Stimulated activated effector memory CD8-positive, alpha-beta T cell treated with anti-CD3 and anti-CD28 coated beads, Interleukin-12 subunit alpha, Interleukin-12 subunit beta, amount 100 ng/mL, for 72 hours (primary cell): ENCODE measurements around the gene SPACA4.
"Not testable (repeated sequence)": the region's sequence is repeated elsewhere in the genome, so short reads cannot be mapped to it uniquely, and the experiment has no call there.

Source experiments
- ATAC-seq: fragments of 150-1000 bp; cut with Tn5 transposase; 2 replicates; pipeline ENCODE4 v1.10.0; 2021
- DNase-seq, 2 donors: peaks; one replicate each; pipeline ENCODE4 v3.0.0; 2021 to 2022; ENCODE audit warnings: low spot score in 2 of 2
- H3K27ac Mint-ChIP-seq: one replicate; pipeline ENCODE4 v1.8.0; 2022; ENCODE audit warnings: mild to moderate bottlenecking, mixed read lengths
- H3K36me3 Mint-ChIP-seq: one replicate; pipeline ENCODE4 v1.8.0; 2022; ENCODE audit warnings: mild to moderate bottlenecking, mixed read lengths
- H3K4me1 Mint-ChIP-seq: one replicate; pipeline ENCODE4 v1.8.0; 2022; ENCODE audit warnings: mixed read lengths
- H3K4me3 Mint-ChIP-seq: one replicate; pipeline ENCODE4 v1.8.0; 2022; ENCODE audit warnings: mild to moderate bottlenecking, mixed read lengths
- H3K9me3 Mint-ChIP-seq: one replicate; pipeline ENCODE4 v1.8.0; 2022; ENCODE audit warnings: mixed read lengths

The SPACA4 gene

GRCh38 chr19:48606463-48607358 is at the start of gene SPACA4:
TSS of gene SPACA4 (plus strand) at chr19:48606742. CDS start at chr19:48606979, 237 bp downstream.
- no peaks in the 10 kb centered on the region for H3K36me3 Mint-ChIP-seq
- ATAC-seq (no peak), DNase-seq (no peak)
- peaks cover 5% of the 10 kb centered on the region for H3K4me1 Mint-ChIP-seq
- H3K9me3 Mint-ChIP-seq, result no peaks in the 10 kb centered on the region
- H3K27ac Mint-ChIP-seq, result no peak within 1 kb of the TSS
- no peak within 1 kb of the TSS for H3K4me3 Mint-ChIP-seq

- no peaks in the 10 kb centered on the region for H3K9me3 Mint-ChIP-seq
- H3K27ac Mint-ChIP-seq, result no peak overlapping the region
- DNase-seq (no peak), ATAC-seq (no peak)
- no peak overlapping the region for H3K4me3 Mint-ChIP-seq
- H3K36me3 Mint-ChIP-seq, result peaks cover 6% of the 10 kb centered on the region
- no peaks in the 10 kb centered on the region for H3K4me1 Mint-ChIP-seq
These were observed 49.7 kb upstream of the SPACA4 start for GRCh38 chr19:48556825-48557224.

GRCh38 chr19:48558018-48558684 is 48.4 kb upstream of the SPACA4 start:
- Mint-ChIP-seq H3K9me3 (no peaks in the 10 kb centered on the region), H3K4me3 (no peak overlapping the region), H3K4me1 (no peaks in the 10 kb centered on the region), H3K27ac (no peak overlapping the region), H3K36me3 (peaks cover 6% of the 10 kb centered on the region)
- DNase-seq (no peak), ATAC-seq (no peak)

- H3K36me3 Mint-ChIP-seq, result peaks cover 6% of the 10 kb centered on the region
- H3K4me1 Mint-ChIP-seq, result no peaks in the 10 kb centered on the region
- no peak overlapping the region for H3K4me3 Mint-ChIP-seq
- no peaks in the 10 kb centered on the region for H3K9me3 Mint-ChIP-seq
- ATAC-seq (no peak), DNase-seq (no peak)
- H3K27ac Mint-ChIP-seq, result no peak overlapping the region
These were observed 46.4 kb upstream of the SPACA4 start for GRCh38 chr19:48560095-48560530.

DNA sequence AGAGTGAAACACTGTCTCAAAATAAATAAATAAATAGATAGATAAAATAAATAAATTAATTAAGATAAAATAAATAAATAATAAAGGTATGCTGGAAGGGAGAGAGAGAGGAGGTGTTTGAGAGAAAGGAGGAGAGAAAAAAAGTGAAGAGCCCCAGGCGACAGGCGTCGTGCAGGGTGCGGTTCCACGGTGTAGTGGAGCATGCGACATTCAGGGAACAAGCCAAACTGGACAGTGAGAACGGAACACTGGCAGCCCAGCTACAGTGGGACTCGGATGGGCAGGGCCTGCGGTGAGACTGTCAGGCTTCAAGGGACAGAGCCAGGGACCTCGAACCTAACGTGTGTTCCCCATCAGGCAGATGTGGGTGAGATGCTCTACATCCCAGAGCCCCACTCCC is 45.1 kb upstream of the SPACA4 start:
- Mint-ChIP-seq H3K36me3 (no peaks in the 10 kb centered on the region), H3K27ac (no peak overlapping the region), H3K4me3 (no peak overlapping the region), H3K4me1 (no peaks in the 10 kb centered on the region), H3K9me3 (no peaks in the 10 kb centered on the region)
- ATAC-seq (no peak), DNase-seq (no peak)

GRCh38 chr19:48565090-48565489 is 41.5 kb upstream of the SPACA4 start:
- no peaks in the 10 kb centered on the region for H3K9me3 Mint-ChIP-seq
- no peaks in the 10 kb centered on the region for H3K4me1 Mint-ChIP-seq
- ATAC-seq, result no peak
- H3K4me3 Mint-ChIP-seq, result no peak overlapping the region
- no peak for DNase-seq
- no peaks in the 10 kb centered on the region for H3K36me3 Mint-ChIP-seq
- H3K27ac Mint-ChIP-seq, result no peak overlapping the region

DNA sequence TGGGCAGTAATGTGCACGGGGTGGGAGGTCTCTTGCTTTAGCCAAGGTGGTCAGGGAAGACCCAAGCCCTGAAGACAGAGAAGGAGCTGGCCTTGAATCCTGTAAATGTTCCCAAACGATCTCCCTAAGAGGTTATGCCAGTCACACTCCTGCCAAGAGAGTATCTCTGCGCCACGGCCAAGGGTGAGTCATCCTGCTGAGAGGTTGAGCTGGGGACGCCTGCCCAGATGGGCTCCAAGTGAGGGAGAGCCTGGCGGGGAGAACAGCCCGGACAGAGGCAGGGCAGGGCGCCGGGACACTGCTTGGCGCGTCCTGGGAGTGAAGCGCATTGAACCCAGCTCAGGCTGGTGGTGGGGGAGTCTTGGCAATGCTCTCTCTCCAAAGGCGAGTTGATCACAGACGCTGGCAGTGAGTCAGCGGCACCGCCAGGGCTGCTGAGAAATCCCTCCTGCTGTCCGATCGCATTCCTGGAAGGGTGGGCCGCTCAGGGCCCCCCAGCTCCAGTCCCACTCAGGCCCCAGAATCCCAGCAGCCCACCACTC is 38.1 kb upstream of the SPACA4 start:
- peak; percentile 37 for ATAC-seq
- H3K4me3 Mint-ChIP-seq, result no peak overlapping the region

DNA sequence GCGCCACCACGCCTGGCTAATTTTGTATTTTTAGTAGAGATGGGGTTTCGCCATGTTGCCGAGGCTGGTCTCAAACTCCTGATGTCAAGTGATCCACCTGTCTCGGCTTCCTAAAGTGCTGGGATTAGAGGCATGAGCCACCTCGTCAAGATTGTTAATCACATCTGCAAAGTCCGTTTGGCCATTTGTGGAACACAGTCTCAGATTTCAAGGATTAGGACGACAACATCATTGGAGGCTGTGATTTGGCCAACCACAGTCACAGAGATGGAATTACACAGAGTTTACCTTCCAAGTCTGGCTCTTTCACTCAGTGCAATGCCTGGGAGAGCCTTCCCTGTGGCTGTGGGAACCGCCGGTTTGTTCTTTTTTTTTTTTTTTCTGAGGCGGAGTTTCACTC is 36.7 kb upstream of the SPACA4 start:
- DNase-seq, result no peak
- no peak for ATAC-seq
- Mint-ChIP-seq H3K27ac (no peak overlapping the region), H3K36me3 (peaks cover 4% of the 10 kb centered on the region), H3K4me3 (no peak overlapping the region), H3K4me1 (peaks cover 6% of the 10 kb centered on the region), H3K9me3 (no peaks in the 10 kb centered on the region)

More for the DNA sequence above, 38.1 kb upstream of the SPACA4 start:
- Mint-ChIP-seq H3K36me3 (peaks cover 4% of the 10 kb centered on the region), H3K27ac (no peak overlapping the region), H3K4me1 (no peaks in the 10 kb centered on the region), H3K9me3 (no peaks in the 10 kb centered on the region)
- no peak for DNase-seq

GRCh38 chr19:48571378-48572162 is 35.0 kb upstream of the SPACA4 start:
- H3K27ac Mint-ChIP-seq, result no peak overlapping the region
- H3K9me3 Mint-ChIP-seq, result no peaks in the 10 kb centered on the region
- ATAC-seq (no peak), DNase-seq (no peak)
- peaks cover 4% of the 10 kb centered on the region for H3K36me3 Mint-ChIP-seq
- H3K4me3 Mint-ChIP-seq, result no peak overlapping the region
- peaks cover 6% of the 10 kb centered on the region for H3K4me1 Mint-ChIP-seq

- Mint-ChIP-seq H3K9me3 (no peaks in the 10 kb centered on the region), H3K4me3 (no peak overlapping the region), H3K4me1 (peaks cover 6% of the 10 kb centered on the region), H3K27ac (no peak overlapping the region), H3K36me3 (peaks cover 4% of the 10 kb centered on the region)
- ATAC-seq, result no peak
- no peak for DNase-seq
These were observed 33.4 kb upstream of the SPACA4 start for GRCh38 chr19:48573163-48573505.

- no peak overlapping the region for H3K4me3 Mint-ChIP-seq
- ATAC-seq (no peak), DNase-seq (no peak)
- no peaks in the 10 kb centered on the region for H3K9me3 Mint-ChIP-seq
- H3K4me1 Mint-ChIP-seq, result peaks cover 6% of the 10 kb centered on the region
- H3K36me3 Mint-ChIP-seq, result peaks cover 4% of the 10 kb centered on the region
- H3K27ac Mint-ChIP-seq, result no peak overlapping the region
These were observed 30.5 kb upstream of the SPACA4 start for GRCh38 chr19:48575931-48576622.

GRCh38 chr19:48577908-48578307 is 28.6 kb upstream of the SPACA4 start:
- H3K36me3 Mint-ChIP-seq, H3K9me3 Mint-ChIP-seq, ATAC-seq: not testable (repeated sequence)

DNA sequence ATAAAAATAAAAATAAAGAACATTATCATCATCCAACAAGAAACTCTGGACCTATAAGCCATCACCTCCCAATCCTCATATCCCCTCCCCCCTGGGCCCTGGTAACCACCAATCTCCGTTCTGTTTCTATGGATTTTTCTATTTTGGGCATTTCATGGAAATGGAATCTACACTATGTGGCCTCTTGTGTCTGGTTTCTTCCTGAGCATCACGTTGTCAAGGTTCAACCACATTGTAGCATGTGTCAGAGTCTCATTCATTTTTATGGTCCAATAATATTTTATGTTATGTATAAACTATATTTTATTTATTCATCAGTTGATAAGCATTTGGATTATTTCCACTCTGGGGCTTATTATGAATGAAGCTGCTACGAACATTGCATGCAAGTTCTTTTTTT is 27.7 kb upstream of the SPACA4 start:
- Mint-ChIP-seq H3K4me3 (no peak overlapping the region), H3K36me3 (peaks cover under 1% of the 10 kb centered on the region), H3K9me3 (no peaks in the 10 kb centered on the region), H3K4me1 (peaks cover 6% of the 10 kb centered on the region), H3K27ac (no peak overlapping the region)
- ATAC-seq (no peak), DNase-seq (no peak)

More at GRCh38 chr19:48577908-48578307, 28.6 kb upstream of the SPACA4 start:
- not testable (repeated sequence) for H3K4me1 Mint-ChIP-seq, DNase-seq, H3K27ac Mint-ChIP-seq, H3K4me3 Mint-ChIP-seq

DNA sequence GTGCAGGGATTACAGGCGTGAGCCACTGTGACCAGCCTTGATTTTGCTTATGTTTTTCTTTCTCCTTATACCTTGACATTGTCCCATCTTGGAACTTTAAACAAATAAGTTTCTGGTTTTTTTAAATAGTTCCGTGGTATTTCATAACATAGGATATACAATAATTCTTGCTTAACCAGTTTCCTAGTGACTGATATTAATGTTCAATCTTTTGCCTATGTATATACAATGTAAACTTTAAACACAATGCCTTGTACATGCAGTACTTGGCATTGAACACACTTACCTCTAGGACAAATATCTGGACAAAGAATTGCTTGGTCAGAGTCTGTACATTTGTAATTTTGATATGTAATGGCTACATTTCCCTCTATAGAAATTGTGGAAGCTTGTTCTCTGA is 24.4 kb upstream of the SPACA4 start:
- H3K36me3 Mint-ChIP-seq, result peaks cover 19% of the 10 kb centered on the region
- H3K4me1 Mint-ChIP-seq, result peaks cover 6% of the 10 kb centered on the region
- ATAC-seq (no peak), DNase-seq (no peak)
- H3K27ac Mint-ChIP-seq, result no peak overlapping the region
- H3K9me3 Mint-ChIP-seq, result no peaks in the 10 kb centered on the region
- no peak overlapping the region for H3K4me3 Mint-ChIP-seq

DNA sequence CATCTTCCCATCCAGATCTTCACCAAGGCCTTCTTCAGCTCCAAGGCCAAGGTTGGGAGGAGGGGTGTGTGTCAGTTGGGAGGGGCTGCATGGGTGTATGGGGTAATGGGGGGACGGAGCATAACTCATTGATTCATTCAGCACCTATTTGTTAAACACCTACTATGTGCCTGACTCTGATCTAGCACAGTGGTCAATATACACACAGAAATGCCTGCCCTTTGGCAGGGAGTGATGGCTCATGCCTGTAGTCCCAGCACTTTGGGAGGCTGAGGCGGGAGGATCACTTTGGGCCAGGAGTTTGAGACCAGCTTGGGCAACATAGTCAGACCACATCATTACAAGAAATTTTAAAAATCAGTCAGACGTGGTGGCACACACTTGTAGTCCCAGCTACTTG is 19.2 kb upstream of the SPACA4 start:
- H3K27ac Mint-ChIP-seq, result no peak overlapping the region

More for the DNA sequence above, 19.2 kb upstream of the SPACA4 start:
- DNase-seq (no peak), ATAC-seq (no peak)
- peaks cover 35% of the 10 kb centered on the region for H3K4me1 Mint-ChIP-seq
- no peaks in the 10 kb centered on the region for H3K9me3 Mint-ChIP-seq
- no peak overlapping the region for H3K4me3 Mint-ChIP-seq
- H3K36me3 Mint-ChIP-seq, result peaks cover 41% of the 10 kb centered on the region
